ENCODE results near the gene BPIFB3. TPM values are rescaled to one million over a fixed set of nuclear protein-coding genes. Genes with fewer than 3 reads are reported as not detected.

Gene BPIFB3
- total and polyA plus RNA-seq, 2 of the 13 experiments (the other 11 are each of a cell fraction or from before 2014, with no cell fraction given): 0.09 TPM; not detected in 1

- TF ChIP-seq, protein P1, sequence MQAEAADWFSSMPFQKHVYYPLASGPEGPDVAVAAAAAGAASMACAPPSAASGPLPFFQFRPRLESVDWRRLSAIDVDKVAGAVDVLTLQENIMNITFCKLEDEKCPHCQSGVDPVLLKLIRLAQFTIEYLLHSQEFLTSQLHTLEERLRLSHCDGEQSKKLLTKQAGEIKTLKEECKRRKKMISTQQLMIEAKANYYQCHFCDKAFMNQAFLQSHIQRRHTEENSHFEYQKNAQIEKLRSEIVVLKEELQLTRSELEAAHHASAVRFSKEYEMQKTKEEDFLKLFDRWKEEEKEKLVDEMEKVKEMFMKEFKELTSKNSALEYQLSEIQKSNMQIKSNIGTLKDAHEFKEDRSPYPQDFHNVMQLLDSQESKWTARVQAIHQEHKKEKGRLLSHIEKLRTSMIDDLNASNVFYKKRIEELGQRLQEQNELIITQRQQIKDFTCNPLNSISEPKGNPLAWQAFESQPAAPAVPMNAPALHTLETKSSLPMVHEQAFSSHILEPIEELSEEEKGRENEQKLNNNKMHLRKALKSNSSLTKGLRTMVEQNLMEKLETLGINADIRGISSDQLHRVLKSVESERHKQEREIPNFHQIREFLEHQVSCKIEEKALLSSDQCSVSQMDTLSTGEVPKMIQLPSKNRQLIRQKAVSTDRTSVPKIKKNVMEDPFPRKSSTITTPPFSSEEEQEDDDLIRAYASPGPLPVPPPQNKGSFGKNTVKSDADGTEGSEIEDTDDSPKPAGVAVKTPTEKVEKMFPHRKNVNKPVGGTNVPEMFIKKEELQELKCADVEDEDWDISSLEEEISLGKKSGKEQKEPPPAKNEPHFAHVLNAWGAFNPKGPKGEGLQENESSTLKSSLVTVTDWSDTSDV (CRISPR knock-in tag; IDR thresholded peaks at IDR 0.05): peak; percentile 95
- no peak; the same call in 1 of the 2 replicates for TF ChIP-seq TOPORS (CRISPR knock-in tag; IDR thresholded peaks at IDR 0.05)
- peak; percentile 38; the same call in 1 of the 2 replicates for TF ChIP-seq KDM4B (CRISPR knock-in tag; IDR thresholded peaks at IDR 0.05)
- no peak for TF ChIP-seq GPBP1L1 (CRISPR knock-in tag; IDR thresholded peaks at IDR 0.05)
- 0 out of 2 replicates have a peak, but pooled peaks have one; percentile 19 for TF ChIP-seq ETV5 (CRISPR knock-in tag; IDR thresholded peaks at IDR 0.05; ENCODE audit: borderline replicate concordance)
- TF ChIP-seq CBX1 (IDR thresholded peaks at IDR 0.05; ENCODE audit: low read depth): no peak
- no peak for TF ChIP-seq KAT8 (CRISPR knock-in tag; IDR thresholded peaks at IDR 0.05)
- TF ChIP-seq, protein P2, sequence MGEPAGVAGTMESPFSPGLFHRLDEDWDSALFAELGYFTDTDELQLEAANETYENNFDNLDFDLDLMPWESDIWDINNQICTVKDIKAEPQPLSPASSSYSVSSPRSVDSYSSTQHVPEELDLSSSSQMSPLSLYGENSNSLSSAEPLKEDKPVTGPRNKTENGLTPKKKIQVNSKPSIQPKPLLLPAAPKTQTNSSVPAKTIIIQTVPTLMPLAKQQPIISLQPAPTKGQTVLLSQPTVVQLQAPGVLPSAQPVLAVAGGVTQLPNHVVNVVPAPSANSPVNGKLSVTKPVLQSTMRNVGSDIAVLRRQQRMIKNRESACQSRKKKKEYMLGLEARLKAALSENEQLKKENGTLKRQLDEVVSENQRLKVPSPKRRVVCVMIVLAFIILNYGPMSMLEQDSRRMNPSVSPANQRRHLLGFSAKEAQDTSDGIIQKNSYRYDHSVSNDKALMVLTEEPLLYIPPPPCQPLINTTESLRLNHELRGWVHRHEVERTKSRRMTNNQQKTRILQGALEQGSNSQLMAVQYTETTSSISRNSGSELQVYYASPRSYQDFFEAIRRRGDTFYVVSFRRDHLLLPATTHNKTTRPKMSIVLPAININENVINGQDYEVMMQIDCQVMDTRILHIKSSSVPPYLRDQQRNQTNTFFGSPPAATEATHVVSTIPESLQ (CRISPR knock-in tag; conservative IDR thresholded peaks at IDR 0.05): 0 out of 2 replicates have a peak, but pooled peaks have one; percentile 45
- no peak; the same call in 1 of the 2 replicates for TF ChIP-seq ZC3H4 (CRISPR knock-in tag; IDR thresholded peaks at IDR 0.05; ENCODE audit: borderline replicate concordance)
- TF ChIP-seq ZNF441 (CRISPR knock-in tag; IDR thresholded peaks at IDR 0.05; ENCODE audit: borderline replicate concordance): 0 out of 2 replicates have a peak, but pooled peaks have one; percentile 19
- TF ChIP-seq ETS1 (CRISPR knock-in tag; IDR thresholded peaks at IDR 0.05): peak; percentile 84; the same call in 1 of the 2 replicates
- TF ChIP-seq AGO2 (optimal IDR thresholded peaks at IDR 0.05; ENCODE audit: low read depth, low read length): peak; percentile 97
- TF ChIP-seq ZBTB21 (CRISPR knock-in tag; IDR thresholded peaks at IDR 0.05): peak; percentile 16; the same call in 1 of the 2 replicates
- no peak for TF ChIP-seq TAF1 (CRISPR knock-in tag; IDR thresholded peaks at IDR 0.05)
- TF ChIP-seq, protein P3, sequence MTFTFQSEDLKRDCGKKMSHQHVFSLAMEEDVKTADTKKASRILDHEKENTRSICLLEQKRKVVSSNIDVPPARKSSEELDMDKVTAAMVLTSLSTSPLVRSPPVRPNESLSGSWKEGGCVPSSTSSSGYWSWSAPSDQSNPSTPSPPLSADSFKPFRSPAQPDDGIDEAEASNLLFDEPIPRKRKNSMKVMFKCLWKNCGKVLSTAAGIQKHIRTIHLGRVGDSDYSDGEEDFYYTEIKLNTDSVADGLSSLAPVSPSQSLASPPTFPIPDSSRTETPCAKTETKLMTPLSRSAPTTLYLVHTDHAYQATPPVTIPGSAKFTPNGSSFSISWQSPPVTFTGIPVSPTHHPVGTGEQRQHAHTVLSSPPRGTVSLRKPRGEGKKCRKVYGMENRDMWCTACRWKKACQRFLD (CRISPR knock-in tag; IDR thresholded peaks at IDR 0.05; ENCODE audit: borderline replicate concordance): 0 out of 2 replicates have a peak, but pooled peaks have one; percentile 12
- TF ChIP-seq, protein P4, sequence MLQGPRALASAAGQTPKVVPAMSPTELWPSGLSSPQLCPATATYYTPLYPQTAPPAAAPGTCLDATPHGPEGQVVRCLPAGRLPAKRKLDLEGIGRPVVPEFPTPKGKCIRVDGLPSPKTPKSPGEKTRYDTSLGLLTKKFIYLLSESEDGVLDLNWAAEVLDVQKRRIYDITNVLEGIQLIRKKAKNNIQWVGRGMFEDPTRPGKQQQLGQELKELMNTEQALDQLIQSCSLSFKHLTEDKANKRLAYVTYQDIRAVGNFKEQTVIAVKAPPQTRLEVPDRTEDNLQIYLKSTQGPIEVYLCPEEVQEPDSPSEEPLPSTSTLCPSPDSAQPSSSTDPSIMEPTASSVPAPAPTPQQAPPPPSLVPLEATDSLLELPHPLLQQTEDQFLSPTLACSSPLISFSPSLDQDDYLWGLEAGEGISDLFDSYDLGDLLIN (CRISPR knock-in tag; IDR thresholded peaks at IDR 0.05; ENCODE audit: borderline replicate concordance): peak; percentile 82; the same call in 1 of the 2 replicates
- no peak for TF ChIP-seq FOXK2 (IDR thresholded peaks at IDR 0.05)
- peak; percentile 40 for TF ChIP-seq ZFX (CRISPR knock-in tag; IDR thresholded peaks at IDR 0.05; ENCODE audit: low read depth)
Observed at GRCh38 chr20:33008336-33009213, 45.1 kb upstream of the BPIFB3 start (continued).
